T follicular helper cell (primary cell): ENCODE data around the gene RPS6KA3.

Source experiments
- DNase-seq: peaks from one replicate; pipeline ENCODE4 v3.0.0-alpha.2; 2020; ENCODE audit warnings: low read depth
- total RNA-seq, 2 experiments: gene quantifications; one replicate each; lab custom pipeline; 2026; lab: John Stamatoyannopoulos, UW

The RPS6KA3 gene
- total RNA-seq = 236 to 364 reads per million in 2 experiments

- DNase-seq = peak; percentile 86
Observed at GRCh38 chrX:20266810-20267606, at the start of gene RPS6KA3. TSS of gene RPS6KA3 (minus strand) at chrX:20266909. CDS start at chrX:20266632, 277 bp downstream.

DNA sequence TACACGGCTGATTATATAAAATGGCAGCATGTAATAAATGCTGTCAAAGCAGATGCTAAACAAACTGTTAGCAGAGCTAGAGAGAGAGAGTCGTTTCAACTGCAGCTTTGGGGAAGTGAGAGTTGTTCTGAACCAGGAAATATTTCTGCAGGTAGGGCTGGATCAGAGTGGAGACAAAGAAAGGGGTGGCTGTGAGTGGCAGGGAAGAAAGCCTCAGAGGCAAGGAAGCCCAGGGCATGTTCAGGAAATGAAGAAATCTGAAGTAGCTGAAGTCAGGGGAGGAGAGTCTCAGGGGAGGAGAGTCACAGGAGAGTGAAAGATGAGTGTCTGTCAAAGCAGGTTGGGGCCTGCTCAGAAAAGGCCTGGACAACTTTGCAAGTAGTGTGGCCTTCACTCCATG, 48.4 kb upstream of the RPS6KA3 start:
- DNase-seq = no peak

- DNase-seq = no peak
Observed at GRCh38 chrX:20313899-20314298, 47.2 kb upstream of the RPS6KA3 start.

DNA sequence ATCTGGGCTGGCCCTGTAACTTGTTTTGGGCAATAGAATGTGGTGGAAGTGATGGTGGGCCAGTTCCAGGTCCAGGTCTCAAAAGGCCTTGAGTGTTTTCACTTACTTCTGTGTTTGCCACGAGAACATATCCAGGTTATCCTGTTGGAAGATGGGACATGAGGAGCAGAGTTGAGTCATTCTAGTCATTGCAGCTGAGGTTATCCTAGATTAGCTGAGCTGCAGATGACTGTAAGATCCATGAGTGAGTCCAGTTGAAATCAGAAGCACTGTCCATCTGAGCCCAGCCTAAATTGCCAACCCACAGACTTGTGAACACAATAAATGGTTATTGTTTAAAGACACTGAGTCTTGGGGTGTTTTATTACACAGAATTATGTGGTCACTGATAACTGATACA, 45.3 kb upstream of the RPS6KA3 start:
- DNase-seq = no peak

GRCh38 chrX:20311505-20311904, 44.8 kb upstream of the RPS6KA3 start:
- DNase-seq = no peak

DNA sequence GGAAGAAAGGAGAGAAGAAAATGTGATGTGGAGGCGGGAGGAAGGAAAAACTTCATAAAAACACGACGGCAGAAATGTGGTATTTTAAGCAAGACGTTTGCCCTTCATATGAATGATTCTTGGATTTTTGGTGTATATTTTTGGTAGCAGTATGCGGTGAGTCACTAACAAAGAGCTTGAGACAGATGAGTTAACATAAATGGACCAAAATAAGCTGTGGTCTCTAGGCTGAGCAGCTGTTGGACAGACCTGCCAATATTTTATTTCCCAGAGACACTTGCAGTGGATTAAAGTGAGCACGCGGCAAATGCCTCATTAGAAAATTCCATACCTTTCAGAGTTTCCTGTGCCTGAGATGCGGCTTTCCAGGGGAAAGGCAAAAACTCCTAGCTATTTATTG, 43.1 kb upstream of the RPS6KA3 start:
- no peak for DNase-seq

DNA sequence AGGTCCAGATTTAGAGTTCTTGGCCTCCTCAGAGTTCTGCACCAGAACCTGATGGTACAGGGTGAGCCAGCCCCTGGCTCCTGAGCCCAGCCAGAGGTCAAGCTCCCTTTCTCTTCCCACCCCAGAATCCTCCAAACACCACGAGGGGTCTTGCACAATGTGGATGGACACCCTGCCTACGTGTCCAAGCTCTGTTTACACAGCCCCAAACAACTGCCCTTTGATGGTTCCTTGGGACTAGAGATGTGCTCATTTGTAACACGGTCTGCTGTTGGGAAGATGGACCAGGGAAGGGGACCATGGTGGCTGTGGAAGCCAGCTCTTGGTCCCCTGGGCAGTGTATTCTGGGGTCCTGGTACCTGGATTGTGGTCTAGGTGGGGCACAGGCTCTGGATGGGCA, 40.0 kb upstream of the RPS6KA3 start:
- DNase-seq = no peak

GRCh38 chrX:20300822-20301221, 34.1 kb upstream of the RPS6KA3 start:
- no peak for DNase-seq

DNA sequence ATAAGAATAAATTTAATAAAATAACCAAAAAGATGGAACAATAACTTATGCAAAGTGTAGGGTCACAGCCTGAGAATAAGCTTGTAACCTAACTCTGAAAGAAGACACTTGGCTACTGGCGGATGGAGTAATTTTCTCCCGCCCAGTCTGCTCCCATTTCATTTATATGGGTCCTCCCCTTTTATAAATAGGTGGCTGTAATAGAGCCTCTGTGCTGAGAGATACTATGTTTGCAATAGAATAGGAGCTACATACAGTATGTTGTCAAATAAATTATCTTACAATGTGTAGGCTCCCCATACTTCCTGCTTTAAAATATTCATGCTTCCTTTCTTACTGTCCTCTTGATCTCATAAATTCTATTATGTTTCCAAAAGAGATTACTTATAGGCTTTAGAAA, 28.2 kb upstream of the RPS6KA3 start:
- DNase-seq = no peak

GRCh38 chrX:20294284-20294683, 27.6 kb upstream of the RPS6KA3 start:
- DNase-seq = no peak

- no peak for DNase-seq
Observed at GRCh38 chrX:20285511-20285910, 18.8 kb upstream of the RPS6KA3 start.

DNA sequence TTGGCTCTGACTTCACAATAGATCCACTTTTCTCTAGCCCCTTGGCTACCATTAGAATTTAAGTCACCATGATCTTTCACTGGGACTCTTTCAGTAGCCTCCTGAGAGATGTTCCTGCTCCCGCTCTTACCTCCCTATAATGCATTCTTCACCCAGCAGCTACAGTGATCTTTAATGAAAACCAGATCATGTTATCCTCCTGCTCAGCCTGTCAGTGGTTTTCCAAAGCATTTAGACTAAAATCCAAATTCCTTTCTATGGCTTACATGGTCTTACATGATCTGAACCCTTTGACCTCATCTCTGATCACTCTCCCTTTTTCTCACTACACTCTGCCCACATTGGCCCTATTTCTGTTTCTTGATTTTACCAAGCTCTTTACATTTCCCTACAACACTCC, 18.3 kb upstream of the RPS6KA3 start:
- no peak for DNase-seq

DNA sequence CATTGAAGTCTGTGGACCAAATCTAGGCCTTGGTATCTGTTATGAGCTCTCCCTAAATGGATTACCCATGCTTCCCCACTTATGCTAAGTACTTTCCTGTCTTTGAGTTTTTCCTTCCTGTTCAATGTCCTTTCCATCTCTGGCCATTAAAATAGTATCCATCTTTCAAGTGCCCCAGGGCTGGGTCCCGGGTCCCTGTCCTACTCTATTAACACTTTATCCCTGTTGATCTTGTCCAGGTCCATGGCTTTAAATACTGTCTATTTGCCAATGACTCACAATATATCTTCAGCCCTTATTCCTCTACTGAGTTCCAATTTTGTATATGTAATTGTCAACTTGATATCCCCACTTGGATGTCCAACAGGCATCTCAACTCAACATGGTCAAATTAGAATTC, 17.7 kb upstream of the RPS6KA3 start:
- DNase-seq = no peak

DNA sequence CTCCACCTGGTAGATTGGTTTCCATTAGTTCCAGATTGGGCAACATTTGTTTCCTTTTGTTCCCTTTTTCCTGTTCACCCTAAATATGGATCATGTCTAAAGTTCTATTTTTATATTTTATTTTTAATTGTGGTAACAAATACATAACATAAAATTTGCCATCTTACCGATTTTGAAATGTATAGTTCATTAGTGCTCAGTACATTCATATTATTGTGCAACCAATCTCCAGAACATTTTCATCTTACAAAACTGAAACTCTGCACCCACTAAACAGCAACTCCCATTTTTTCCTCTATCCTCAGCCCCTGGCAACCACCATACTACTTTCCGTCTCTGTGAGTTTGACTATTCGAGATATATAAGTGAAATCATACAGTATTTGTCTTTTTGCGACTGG, 14.2 kb upstream of the RPS6KA3 start:
- no peak for DNase-seq

DNA sequence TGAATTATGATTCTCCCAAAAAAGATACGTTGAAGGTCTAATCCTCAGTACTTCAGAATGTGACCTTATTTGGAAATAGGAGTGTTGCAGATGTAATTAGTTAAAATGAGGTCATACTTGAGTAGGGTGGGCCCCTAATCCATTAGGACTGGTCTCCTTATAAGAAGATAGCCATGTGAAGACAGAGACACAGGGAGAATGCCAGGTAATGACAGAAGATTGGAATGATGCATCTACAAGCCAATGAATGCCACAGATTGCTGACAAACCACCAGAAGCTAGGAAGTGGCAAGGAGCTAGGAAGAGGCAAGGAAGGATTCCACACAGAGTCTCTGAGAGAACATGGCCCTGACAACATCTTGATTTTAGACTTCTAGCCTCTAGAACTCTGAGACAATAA, 7.4 kb upstream of the RPS6KA3 start:
- no peak for DNase-seq

DNA sequence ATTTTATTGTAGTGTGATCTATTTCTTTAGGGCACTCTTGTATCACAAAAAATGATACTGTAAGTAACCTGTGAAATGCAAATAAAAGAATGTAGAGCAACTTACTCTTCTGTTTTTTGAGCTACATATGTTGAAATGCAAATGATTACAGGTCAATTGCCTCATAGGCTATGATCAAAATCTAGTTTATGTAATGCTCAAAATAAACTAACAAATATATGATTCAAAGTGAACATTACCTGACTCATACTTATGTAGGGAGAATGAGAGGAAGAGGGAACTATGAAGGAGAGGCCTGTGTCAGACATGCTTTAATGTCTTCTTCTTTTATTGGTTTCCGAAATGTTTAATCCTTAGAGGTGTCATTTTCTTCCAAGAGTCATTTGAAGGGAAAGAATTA, 5.0 kb upstream of the RPS6KA3 start:
- no peak for DNase-seq

- DNase-seq = no peak
Observed at GRCh38 chrX:20271186-20271585, 4.5 kb upstream of the RPS6KA3 start.

DNA sequence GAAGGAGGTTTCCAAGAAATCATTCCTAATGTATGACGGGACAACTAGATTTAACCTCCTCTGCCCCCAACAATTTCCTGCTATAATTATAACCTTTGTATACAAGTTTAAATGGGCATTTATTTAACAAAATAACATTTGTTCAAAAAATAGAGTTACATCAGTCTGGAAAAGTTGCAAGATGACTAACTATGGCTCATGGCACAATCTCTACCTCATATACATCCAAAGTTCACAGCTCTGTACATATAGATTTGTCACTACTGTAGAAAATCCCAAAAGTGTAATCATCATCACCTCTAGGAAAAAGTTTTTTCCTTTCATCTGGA, 3.8 kb upstream of the RPS6KA3 start:
- DNase-seq = no peak

- DNase-seq = no peak
Observed at GRCh38 chrX:20269848-20270561, 3.3 kb upstream of the RPS6KA3 start.

DNA sequence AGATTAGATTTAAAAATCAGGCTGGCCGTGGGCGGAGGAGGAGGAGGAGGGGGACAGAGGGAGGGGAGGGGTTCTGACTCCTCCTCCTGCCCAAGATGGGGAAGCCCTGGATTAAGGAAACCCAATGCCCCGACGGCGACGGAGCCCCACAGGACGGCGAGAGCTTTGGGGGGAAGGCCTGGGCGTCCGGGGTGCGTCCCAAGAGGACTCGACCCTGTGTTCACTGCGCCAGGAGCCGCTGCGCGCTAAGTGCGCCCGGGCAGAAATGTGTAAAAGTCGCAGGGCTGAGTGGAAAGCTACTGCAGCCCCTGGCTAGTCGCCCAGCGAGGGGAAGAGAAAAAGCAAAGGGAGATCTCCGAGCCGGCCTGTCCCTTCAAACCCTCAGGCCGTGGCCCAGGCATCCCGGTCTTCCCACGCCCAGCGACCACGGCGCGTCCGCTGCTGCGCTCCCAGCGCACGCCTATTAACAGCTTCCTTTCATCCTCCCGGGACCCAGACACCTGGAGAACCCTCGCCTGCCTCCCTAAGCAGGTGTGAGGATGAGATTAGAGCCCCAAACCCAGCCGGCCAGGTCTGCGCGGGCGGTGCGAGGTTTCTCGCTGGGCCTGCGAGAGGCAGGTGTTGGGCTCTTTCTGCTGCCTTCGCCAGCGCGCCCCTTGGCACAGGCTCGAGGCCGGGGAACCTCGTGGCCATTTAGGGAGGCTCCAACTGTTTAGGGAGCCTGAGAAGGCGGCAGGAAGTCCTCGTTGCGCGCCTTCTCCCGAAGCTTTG, 1.4 kb upstream of the RPS6KA3 start:
- no peak for DNase-seq

- DNase-seq = no peak
Observed at GRCh38 chrX:20267607-20267930, 860 bp upstream of the RPS6KA3 start.

GRCh38 chrX:20265726-20266681, 705 bp downstream of the RPS6KA3 start:
- DNase-seq = no peak
